WTC11 (cell line): ENCODE measurements around the gene CHCHD2. TPM values are rescaled to one million over a fixed set of nuclear protein-coding genes. Genes with fewer than 3 reads are reported as not detected.

ENCODE experiments used
- ATAC-seq: fragments of 200-7000 bp; cut with Tn5 transposase; 2 replicates; pipeline ENCODE4 v1.10.0; 2021; ENCODE audit warnings: mild to moderate bottlenecking, moderate library complexity
- CTCF ChIA-PET: fragments of 300-600 bp; sonication (Branson Sonifier 250); formaldehyde crosslinking; loops from one replicate; lab custom pipeline; 2021; ENCODE audit warnings: antibody characterized with exemption; lab: Charles Lee
- POLR2A ChIA-PET: fragments of 350-600 bp; sonication (Branson Sonifier 250); formaldehyde crosslinking; loops from one replicate; lab custom pipeline; 2021; ENCODE audit warnings: antibody characterized with exemption; lab: Charles Lee
- DNase-seq: peaks from one replicate; pipeline ENCODE4 v3.0.0; 2021; ENCODE audit warnings: low spot score
- H3K27ac Mint-ChIP-seq: 2 replicates; pipeline ENCODE4 v1.8.0; 2021; ENCODE audit warnings: mixed read lengths
- H3K27me3 Mint-ChIP-seq: 2 replicates; pipeline ENCODE4 v1.8.0; 2021; ENCODE audit warnings: low read depth, mild to moderate bottlenecking, moderate library complexity, mixed read lengths
- H3K36me3 Mint-ChIP-seq: 2 replicates; pipeline ENCODE4 v1.8.0; 2021; ENCODE audit warnings: mixed read lengths
- H3K4me1 Mint-ChIP-seq: 2 replicates; pipeline ENCODE4 v1.8.0; 2022; ENCODE audit warnings: mixed read lengths
- H3K4me3 Mint-ChIP-seq: 2 replicates; pipeline ENCODE4 v1.8.0; 2021; ENCODE audit warnings: mild to moderate bottlenecking, moderate library complexity, mixed read lengths
- H3K9me3 Mint-ChIP-seq: 2 replicates; pipeline ENCODE4 v1.8.0; 2021; ENCODE audit warnings: mixed read lengths
- AFF4 ChIP-seq: sonication (generic); formaldehyde crosslinking; IDR thresholded peaks from 2 replicates; pipeline ENCODE4 v1.8.1; 2023; ENCODE audit warnings: mild to moderate bottlenecking, missing genetic modification reagents, borderline replicate concordance
- ATF1 ChIP-seq: sonication (generic); formaldehyde crosslinking; IDR thresholded peaks from 2 replicates; pipeline ENCODE4 v1.8.1; 2023; ENCODE audit warnings: mild to moderate bottlenecking, moderate library complexity, missing genetic modification reagents
- CBFB ChIP-seq: sonication (generic); formaldehyde crosslinking; IDR thresholded peaks from 2 replicates; pipeline ENCODE4 v1.8.1; 2022; ENCODE audit warnings: mild to moderate bottlenecking, low read depth, missing genetic modification reagents
- CREM ChIP-seq: sonication (generic); formaldehyde crosslinking; IDR thresholded peaks from 2 replicates; pipeline ENCODE4 v1.8.1; 2022; ENCODE audit warnings: mild to moderate bottlenecking, missing genetic modification reagents, moderate library complexity
- CTCF ChIP-seq: fragments of 200-600 bp; IDR thresholded peaks from 2 replicates; pipeline ENCODE4 v1.8.0; 2022; ENCODE audit warnings: antibody characterized with exemption
- ELF4 ChIP-seq: sonication (generic); formaldehyde crosslinking; IDR thresholded peaks from 2 replicates; pipeline ENCODE4 v1.8.1; 2022; ENCODE audit warnings: low read depth, mild to moderate bottlenecking, moderate library complexity, missing genetic modification reagents
- ETV6 ChIP-seq: sonication (generic); formaldehyde crosslinking; IDR thresholded peaks from 2 replicates; pipeline ENCODE4 v1.8.1; 2022; ENCODE audit warnings: mild to moderate bottlenecking, missing genetic modification reagents
- FOXP1 ChIP-seq: sonication (generic); formaldehyde crosslinking; IDR thresholded peaks from 2 replicates; pipeline ENCODE4 v1.8.0; 2022; ENCODE audit warnings: missing genetic modification reagents, mild to moderate bottlenecking, moderate library complexity, borderline replicate concordance
- HMGA2 ChIP-seq: fragments of 250-450 bp; sonication (Bioruptor Pico); IDR thresholded peaks from 2 replicates; pipeline ENCODE4 v1.4.0; 2021; ENCODE audit warnings: mild to moderate bottlenecking, moderate library complexity
- IRF2 ChIP-seq: sonication (generic); formaldehyde crosslinking; IDR thresholded peaks from 2 replicates; pipeline ENCODE4 v1.8.0; 2022; ENCODE audit warnings: low read depth, missing genetic modification reagents, borderline replicate concordance
- JUN ChIP-seq: sonication (generic); formaldehyde crosslinking; IDR thresholded peaks from 2 replicates; pipeline ENCODE4 v1.8.0; 2023; ENCODE audit warnings: mild to moderate bottlenecking, missing genetic modification reagents
- NFE2L1 ChIP-seq: sonication (generic); formaldehyde crosslinking; IDR thresholded peaks from 2 replicates; pipeline ENCODE4 v1.8.1; 2023; ENCODE audit warnings: missing genetic modification reagents
- NR1H2 ChIP-seq: sonication (generic); formaldehyde crosslinking; IDR thresholded peaks from 2 replicates; pipeline ENCODE4 v1.9.0; 2021; ENCODE audit warnings: mild to moderate bottlenecking, moderate library complexity, missing genetic modification reagents
- OVOL2 ChIP-seq: fragments of 250-450 bp; sonication (Bioruptor Pico); IDR thresholded peaks from 2 replicates; pipeline ENCODE4 v1.9.0; 2021; ENCODE audit warnings: mild to moderate bottlenecking, borderline replicate concordance
- PRDM15 ChIP-seq: sonication (generic); formaldehyde crosslinking; IDR thresholded peaks from 2 replicates; pipeline ENCODE4 v1.8.0; 2022; ENCODE audit warnings: missing genetic modification reagents
- RELA ChIP-seq: sonication (generic); formaldehyde crosslinking; IDR thresholded peaks from 2 replicates; pipeline ENCODE4 v1.8.1; 2022; ENCODE audit warnings: missing genetic modification reagents, mild to moderate bottlenecking, borderline replicate concordance
- SMAD3 ChIP-seq: sonication (generic); formaldehyde crosslinking; IDR thresholded peaks from 2 replicates; pipeline ENCODE4 v1.8.0; 2022; ENCODE audit warnings: missing genetic modification reagents, mild to moderate bottlenecking, borderline replicate concordance
- SMAD4 ChIP-seq: sonication (generic); formaldehyde crosslinking; IDR thresholded peaks from 2 replicates; pipeline ENCODE4 v1.8.0; 2022; ENCODE audit warnings: mild to moderate bottlenecking, missing genetic modification reagents
- TCF7 ChIP-seq: sonication (generic); formaldehyde crosslinking; IDR thresholded peaks from 2 replicates; pipeline ENCODE4 v1.8.0; 2022; ENCODE audit warnings: mild to moderate bottlenecking, low read depth, missing genetic modification reagents, moderate library complexity
- TEAD1 ChIP-seq: sonication (generic); formaldehyde crosslinking; IDR thresholded peaks from 2 replicates; pipeline ENCODE4 v1.8.0; 2022; ENCODE audit warnings: mild to moderate bottlenecking, missing genetic modification reagents
- ZBTB21 ChIP-seq: sonication (generic); formaldehyde crosslinking; IDR thresholded peaks from 2 replicates; pipeline ENCODE4 v1.8.1; 2023; ENCODE audit warnings: mild to moderate bottlenecking, missing genetic modification reagents, borderline replicate concordance
- ZSCAN18 ChIP-seq: fragments of 250-450 bp; sonication (Bioruptor Pico); IDR thresholded peaks from 2 replicates; pipeline ENCODE4 v2.1.2; 2022; ENCODE audit warnings: mild to moderate bottlenecking, moderate library complexity
- total RNA-seq: library from RNA; stranded (reverse); gene quantifications from 3 replicates; pipeline ENCODE4 v1.2.3, GENCODE V29; 2021
- TF ChIP-seq, protein P1 (sequence below): sonication (generic); formaldehyde crosslinking; IDR thresholded peaks from 2 replicates; pipeline ENCODE4 v1.8.0; 2022; ENCODE audit warnings: mild to moderate bottlenecking, missing genetic modification reagents
- TF ChIP-seq, protein P2 (sequence below): sonication (generic); formaldehyde crosslinking; IDR thresholded peaks from 2 replicates; pipeline ENCODE4 v1.8.0; 2022; ENCODE audit warnings: mild to moderate bottlenecking, missing genetic modification reagents

The CHCHD2 gene
- total RNA-seq, 1 experiment from 2014 or later = 2.2 TPM

DNA sequence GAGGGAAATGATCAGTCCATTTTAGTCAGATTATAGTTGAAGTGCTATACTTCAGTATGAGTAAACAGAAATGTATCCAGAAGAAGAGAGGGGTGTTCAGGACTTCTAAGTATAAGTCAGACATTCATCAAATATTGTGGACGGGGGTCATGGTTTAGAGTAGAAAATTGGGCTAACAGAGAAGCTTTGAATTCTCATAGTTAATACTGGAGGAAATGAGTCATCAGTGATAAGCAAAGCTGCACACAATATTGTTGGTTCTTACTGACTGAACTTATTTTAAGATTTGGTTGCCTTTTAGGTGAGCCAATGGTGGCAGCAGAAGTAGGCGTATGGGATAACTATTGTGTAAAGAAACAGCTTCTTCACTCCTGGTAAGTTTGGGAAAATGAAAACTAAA lies 43.9 kb downstream of the CHCHD2 start:
- Mint-ChIP-seq H3K4me3 (no peak overlapping the region), H3K27ac (peak overlapping the region; percentile 70; the same call in 1 of the 2 replicates), H3K4me1 (peaks cover 16% of the 10 kb centered on the region), H3K27me3 (no peaks in the 10 kb centered on the region), H3K36me3 (peaks cover 62% of the 10 kb centered on the region), H3K9me3 (no peaks in the 10 kb centered on the region)
- TF ChIP-seq ZBTB21 (CRISPR knock-in tag) = no peak
- TF ChIP-seq CTCF = no peak
- no peak for TF ChIP-seq CREM (CRISPR knock-in tag)
- no peak for TF ChIP-seq HMGA2 (CRISPR knock-in tag)
- TF ChIP-seq ELF4 (CRISPR knock-in tag) = no peak
- TF ChIP-seq IRF2 = no peak
- TF ChIP-seq FOXP1 (CRISPR knock-in tag) = no peak
- TF ChIP-seq ATF1 (CRISPR knock-in tag) = no peak
- no peak for TF ChIP-seq SMAD3
- TF ChIP-seq ETV6 (CRISPR knock-in tag) = no peak
- no peak for TF ChIP-seq SMAD4 (CRISPR knock-in tag)
- CTCF ChIA-PET = interaction anchor here (1.0 kb wide), 1 partner anchor 12 kb away, joined by 4 read pairs; no protein-coding TSS in a partner anchor
- POLR2A ChIA-PET = no interaction called here
- ATAC-seq = no peak
- DNase-seq = no peak

DNA sequence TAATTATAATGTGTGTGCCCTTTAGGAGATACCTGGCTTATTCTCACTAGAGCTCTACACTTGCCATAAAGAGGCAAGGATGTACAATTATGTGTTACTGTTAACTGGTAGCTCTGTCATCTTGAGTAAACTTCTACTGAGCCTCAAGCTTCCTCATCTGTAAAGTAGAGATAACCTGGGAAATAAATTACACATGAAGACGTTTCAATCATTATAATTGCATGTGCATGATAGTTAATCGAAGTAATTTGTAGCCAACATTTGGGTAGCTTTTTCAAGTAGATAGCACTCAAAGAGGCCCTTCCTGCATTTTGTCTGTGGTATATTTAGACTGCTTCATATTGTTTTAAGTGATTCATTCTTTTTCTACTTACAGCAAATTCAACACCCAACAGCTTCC lies 52.3 kb downstream of the CHCHD2 start:
- CTCF ChIA-PET = interaction anchor here (0.6 kb wide), 1 partner anchor 10 kb away, joined by 3 read pairs; no protein-coding TSS in a partner anchor
- no peak for TF ChIP-seq NR1H2 (CRISPR knock-in tag)
- no peak for TF ChIP-seq JUN (CRISPR knock-in tag)
- TF ChIP-seq TCF7 (CRISPR knock-in tag) = no peak
- TF ChIP-seq RELA (CRISPR knock-in tag) = no peak
- no peak for TF ChIP-seq TEAD1 (CRISPR knock-in tag)
- no peak for TF ChIP-seq AFF4 (CRISPR knock-in tag)
- no peak for TF ChIP-seq PRDM15 (CRISPR knock-in tag)
- no peak for TF ChIP-seq HMGA2 (CRISPR knock-in tag)
- TF ChIP-seq ZSCAN18 (CRISPR knock-in tag) = no peak
- TF ChIP-seq NFE2L1 (CRISPR knock-in tag) = no peak
- TF ChIP-seq, protein P1, sequence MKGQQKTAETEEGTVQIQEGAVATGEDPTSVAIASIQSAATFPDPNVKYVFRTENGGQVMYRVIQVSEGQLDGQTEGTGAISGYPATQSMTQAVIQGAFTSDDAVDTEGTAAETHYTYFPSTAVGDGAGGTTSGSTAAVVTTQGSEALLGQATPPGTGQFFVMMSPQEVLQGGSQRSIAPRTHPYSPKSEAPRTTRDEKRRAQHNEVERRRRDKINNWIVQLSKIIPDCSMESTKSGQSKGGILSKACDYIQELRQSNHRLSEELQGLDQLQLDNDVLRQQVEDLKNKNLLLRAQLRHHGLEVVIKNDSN = no peak
- TF ChIP-seq, protein P2, sequence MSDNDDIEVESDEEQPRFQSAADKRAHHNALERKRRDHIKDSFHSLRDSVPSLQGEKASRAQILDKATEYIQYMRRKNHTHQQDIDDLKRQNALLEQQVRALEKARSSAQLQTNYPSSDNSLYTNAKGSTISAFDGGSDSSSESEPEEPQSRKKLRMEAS (CRISPR knock-in tag) = no peak
- TF ChIP-seq OVOL2 (CRISPR knock-in tag) = no peak
- no peak for TF ChIP-seq CBFB (CRISPR knock-in tag)

More for the DNA sequence above, 52.3 kb downstream of the CHCHD2 start:
- peaks cover 63% of the 10 kb centered on the region for H3K36me3 Mint-ChIP-seq
- H3K27me3 Mint-ChIP-seq = no peaks in the 10 kb centered on the region
- DNase-seq = no peak
- peak overlapping the region; percentile 27; the same call in 1 of the 2 replicates for H3K4me3 Mint-ChIP-seq
- no peak for ATAC-seq
- H3K4me1 Mint-ChIP-seq = peaks cover 17% of the 10 kb centered on the region
- H3K27ac Mint-ChIP-seq = peak overlapping the region; percentile 80; the same call in 1 of the 2 replicates
- H3K9me3 Mint-ChIP-seq = no peaks in the 10 kb centered on the region
- POLR2A ChIA-PET = interaction anchor here (1.2 kb wide), 1 partner anchor 20 kb away, joined by 4 read pairs; no protein-coding TSS in a partner anchor
